GM12878 (cell line): ENCODE results near the gene CHRM4. TPM values are rescaled to one million over a fixed set of nuclear protein-coding genes. Genes with fewer than 3 reads are reported as not detected.

ENCODE experiments used
- ATAC-seq: fragments of 200-7000 bp; cut with Tn5 transposase; 3 replicates; pipeline ENCODE4 v1.9.1; 2020; ENCODE audit warnings: mild to moderate bottlenecking, moderate library complexity
- BruUV-seq: library from RNA; stranded (reverse); fragments of 400-500 nt; replicated peaks from 2 replicates; lab custom pipeline; 2021; lab: Mats Ljungman, UMichigan
- CTCF ChIA-PET: fragments of 300-600 bp; sonication (Branson Sonifier 250); formaldehyde crosslinking; extraction: SDS; loops from one replicate; lab custom pipeline; 2021; ENCODE audit warnings: inconsistent platforms; lab: Yijun Ruan, JAX
- POLR2A ChIA-PET: fragments of 350-600 bp; formaldehyde crosslinking; extraction: SDS; loops from one replicate; lab custom pipeline; 2021; ENCODE audit warnings: inconsistent platforms; lab: Charles Lee
- RAD21 ChIA-PET: fragments of 300-600 bp; sonication (Branson Sonifier 250); formaldehyde crosslinking; loops from one replicate; lab custom pipeline; 2023; ENCODE audit warnings: antibody characterized with exemption; ENCODE audit not compliant: unreplicated experiment; lab: Charles Lee
- SMC1A ChIA-PET: fragments of 300-600 bp; sonication (Branson Sonifier 250); formaldehyde crosslinking; loops from one replicate; lab custom pipeline; 2023; ENCODE audit not compliant: unreplicated experiment, uncharacterized antibody; lab: Charles Lee
- DNase-seq: peaks from one replicate; pipeline ENCODE4 v3.0.0-alpha.2; 2011; ENCODE audit warnings: low read depth, low spot score
- FAIRE-seq: peaks from 3 replicates; lab custom pipeline; 2011; peaks lifted over from hg19 to GRCh38; lab: Jason Lieb, UNC
- H2AFZ ChIP-seq: 2 replicates; pipeline ENCODE4 v1.6.0; 2011; ENCODE audit warnings: low read depth, low read length, control low read depth; ENCODE audit not compliant: control insufficient read depth
- H3K27ac ChIP-seq: 2 replicates; pipeline ENCODE4 v1.5.1; 2011; ENCODE audit warnings: control low read depth; ENCODE audit not compliant: control insufficient read depth, insufficient read depth
- H3K27me3 ChIP-seq, 2 experiments: replicated peaks in 1 of 2; 2 replicates each; pipeline versions ENCODE4 v1.6.0 to v1.6.1; 2011; ENCODE audit warnings: low read length in 1 of 2; ENCODE audit not compliant: control insufficient read depth in 2 of 2, insufficient read depth in 2 of 2
- H3K36me3 ChIP-seq, 2 experiments: 2 replicates each; pipeline ENCODE4 v1.5.1; 2011; ENCODE audit warnings: low read length in 1 of 2; ENCODE audit not compliant: control insufficient read depth in 2 of 2, insufficient read depth in 2 of 2
- H3K4me1 ChIP-seq: 2 replicates; pipeline ENCODE4 v1.6.1; 2011; ENCODE audit warnings: mild to moderate bottlenecking, low read length, moderate library complexity, mixed read lengths; ENCODE audit not compliant: control insufficient read depth, insufficient read depth
- H3K4me2 ChIP-seq: 2 replicates; pipeline ENCODE4 v1.6.0; 2011; ENCODE audit warnings: control low read depth; ENCODE audit not compliant: control insufficient read depth, insufficient read depth
- H3K4me3 ChIP-seq: fragments of 200-600 bp; sonication (generic); 2 replicates; pipeline ENCODE4 v1.5.1; 2016
- H3K79me2 ChIP-seq: 2 replicates; pipeline ENCODE4 v1.6.0; 2011; ENCODE audit warnings: low read length; ENCODE audit not compliant: control insufficient read depth, insufficient read depth
- H3K9ac ChIP-seq: 2 replicates; pipeline ENCODE4 v1.8.0; 2011; ENCODE audit warnings: low read length, control low read depth, mixed read lengths; ENCODE audit not compliant: control insufficient read depth, insufficient read depth
- H3K9me3 ChIP-seq: replicated peaks from 3 replicates; pipeline ENCODE4 v1.5.1; 2011; ENCODE audit warnings: mild to moderate bottlenecking, low read length; ENCODE audit not compliant: control insufficient read depth, insufficient read depth
- H4K20me1 ChIP-seq: 2 replicates; pipeline ENCODE4 v1.6.0; 2011; ENCODE audit not compliant: control insufficient read depth, insufficient read depth
- CBX3 ChIP-seq: fragments of 200-600 bp; sonication (generic); IDR thresholded peaks from 2 replicates; pipeline ENCODE4 v1.6.1; 2016; ENCODE audit warnings: low read depth, borderline replicate concordance
- EED ChIP-seq: sonication (generic); IDR thresholded peaks from 2 replicates; pipeline ENCODE4 v1.6.1; 2016; ENCODE audit warnings: antibody characterized with exemption, low read depth
- IKZF2 ChIP-seq, 2 experiments: fragments of 450-650 bp; IDR thresholded peaks; 2 replicates each; pipeline ENCODE4 v1.6.1; 2017; ENCODE audit warnings: mild to moderate bottlenecking in 2 of 2, moderate library complexity in 2 of 2
- IRF3 ChIP-seq: fragments of 450-650 bp; IDR thresholded peaks from 2 replicates; pipeline ENCODE4 v1.6.1; 2014; ENCODE audit warnings: mild to moderate bottlenecking
- IRF4 ChIP-seq: IDR thresholded peaks from 2 replicates; pipeline ENCODE4 v1.6.1; 2011; ENCODE audit warnings: low read depth, low read length
- JUNB ChIP-seq: IDR thresholded peaks from 2 replicates; pipeline ENCODE4 v1.6.1; 2016; ENCODE audit warnings: antibody characterized with exemption, mild to moderate bottlenecking
- MYB ChIP-seq: fragments of 150-350 bp; IDR thresholded peaks from 2 replicates; pipeline ENCODE4 v1.6.1; 2014; ENCODE audit warnings: mild to moderate bottlenecking, low read depth, low read length, borderline replicate concordance
- NR2C1 ChIP-seq: fragments of 450-650 bp; IDR thresholded peaks from 2 replicates; pipeline ENCODE4 v1.6.1; 2017; ENCODE audit warnings: antibody characterized with exemption, mild to moderate bottlenecking, moderate library complexity
- PML ChIP-seq: IDR thresholded peaks from 2 replicates; pipeline ENCODE4 v1.6.1; 2012; ENCODE audit warnings: low read length, inconsistent platforms
- POLR2AphosphoS5 ChIP-seq: IDR thresholded peaks from 2 replicates; pipeline ENCODE4 v1.6.1; 2011; ENCODE audit warnings: mild to moderate bottlenecking, low read length, inconsistent platforms
- RAD21 ChIP-seq: IDR thresholded peaks from 2 replicates; pipeline ENCODE4 v1.6.1; 2011; ENCODE audit warnings: mild to moderate bottlenecking, low read depth, low read length, moderate library complexity; ENCODE audit not compliant: insufficient read depth
- RAD51 ChIP-seq: fragments of 450-650 bp; IDR thresholded peaks from 2 replicates; pipeline ENCODE4 v1.6.1; 2016; ENCODE audit warnings: moderate library complexity, mild to moderate bottlenecking, inconsistent platforms
- RBBP5 ChIP-seq: fragments of 200-600 bp; sonication (generic); conservative IDR thresholded peaks from 2 replicates; pipeline ENCODE4 v1.6.1; 2016
- SMAD1 ChIP-seq: fragments of 450-650 bp; IDR thresholded peaks from 2 replicates; pipeline ENCODE4 v1.6.1; 2018; ENCODE audit warnings: mild to moderate bottlenecking, low read depth; ENCODE audit not compliant: partially characterized antibody
- SMC3 ChIP-seq: IDR thresholded peaks from 2 replicates; pipeline ENCODE4 v1.6.1; 2011; ENCODE audit warnings: low read length, improper control_type of control experiment, borderline replicate concordance
- SREBF1 ChIP-seq: IDR thresholded peaks from 2 replicates; pipeline ENCODE4 v1.6.1; 2012; ENCODE audit warnings: mild to moderate bottlenecking, low read length
- USF1 ChIP-seq: IDR thresholded peaks from 2 replicates; pipeline ENCODE4 v1.6.1; 2011; ENCODE audit warnings: borderline replicate concordance, low read depth, mild to moderate bottlenecking, moderate library complexity, mixed read lengths, low read length; ENCODE audit not compliant: insufficient read depth; ENCODE audit errors: extremely low read length
- YBX1 ChIP-seq: fragments of 450-650 bp; IDR thresholded peaks from 2 replicates; pipeline ENCODE4 v1.6.1; 2016; ENCODE audit warnings: antibody characterized with exemption
- ZBED1 ChIP-seq: IDR thresholded peaks from 2 replicates; pipeline ENCODE4 v1.6.1; 2016; ENCODE audit warnings: borderline replicate concordance
- ZBTB11 ChIP-seq: fragments of 450-650 bp; formaldehyde crosslinking; IDR thresholded peaks from 2 replicates; pipeline ENCODE4 v1.5.0; 2022; ENCODE audit warnings: mild to moderate bottlenecking, missing genetic modification characterization
- ZNF384 ChIP-seq: IDR thresholded peaks from 2 replicates; pipeline ENCODE4 v1.6.1; 2012; ENCODE audit warnings: low read depth, mild to moderate bottlenecking, low read length, improper control_type of control experiment, borderline replicate concordance
- WGBS: methylation state at CpG from one replicate; pipeline ENCODE4 v1.1.6; 2016; ENCODE audit warnings: low lambda C conversion rate; ENCODE audit not compliant: insufficient replicate concordance, insufficient coverage; ENCODE audit errors: missing lambda C conversion rate; 5-methylcytosine and 5-hydroxymethylcytosine counted together
- in situ Hi-C: fragments of 300-500 bp; cut with MboI; formaldehyde crosslinking; loops from 9 replicates; pipeline ENCODE4 v1.14.3; 2018; ENCODE audit warnings: mixed read lengths
- intact Hi-C: fragments of 100-400 bp; cut with micrococcal nuclease; formaldehyde crosslinking; loops from one replicate; pipeline ENCODE4 v1.14.2; 2022; ENCODE audit not compliant: unreplicated experiment
- polyA plus RNA-seq, 11 experiments: library from polyadenylated mRNA; depleted of rRNA in 4 of 11; unstranded in 6 of 11; stranded (reverse) in 5 of 11; fragments of >200 nt; fragmentation: Nextera tagmentation in 4 of 11; fragmentation: Illumina TruSeq in 1 of 11; extraction: Ambion mirVana in 4 of 11; extraction: Trizol in 1 of 11; gene quantifications; 1 replicate in 1 of 11; 2 replicates in 10 of 11; pipeline versions ENCODE4 v1.2.1 to v1.2.3, GENCODE V29; 2011 to 2016; ENCODE audit warnings: inconsistent platforms in 2 of 11, missing spikeins in 2 of 11, low read depth in 1 of 11
- total RNA-seq, 4 experiments: library from RNA; depleted of rRNA in 3 of 4; stranded (reverse); fragments of >200 nt in 3 of 4; fragmentation: Illumina TruSeq in 1 of 4; extraction: Trizol in 1 of 4; gene quantifications; 2 replicates each; pipeline versions ENCODE4 v1.2.1 to v1.2.3, GENCODE V29; 2013 to 2021

The CHRM4 gene
- total and polyA plus RNA-seq, 10 of the 15 experiments (the other 5 are each of a cell fraction or from before 2014, with no cell fraction given), result 0.12 to 0.23 (median 0.13) TPM; not detected in 7

- no TSS peak for BruUV-seq
- RAD21 ChIA-PET, result interaction anchor here (1.0 to 2.3 kb wide), 4 partner anchors 14 to 152 kb away, joined by 3 to 11 read pairs (median 6); no protein-coding TSS in a partner anchor
- CTCF ChIA-PET, result interaction anchor here (1.0 to 15.2 kb wide), 5 partner anchors 14 to 58 kb away, joined by 3 to 423 read pairs (median 4); partner anchors contain the start of gene DGKZ
- no peak overlapping the region for H3K4me2 ChIP-seq
- DNase-seq, result no peak
- SMC1A ChIA-PET, result interaction anchor here (0.8 to 5.5 kb wide), 2 partner anchors 18 to 121 kb away, joined by 3 to 32 read pairs; no protein-coding TSS in a partner anchor
- ATAC-seq, result peak; percentile 88
- peak; percentile 69 for FAIRE-seq
- in situ Hi-C loops (no loop called here), intact Hi-C loops (loop anchor here (5.0 kb wide), 1 partner anchor 132 kb away; no protein-coding TSS in a partner anchor)
- H4K20me1 ChIP-seq, result no peaks in the 10 kb centered on the region
- 60% methylated on average over 25 of the region's 25 CpGs for WGBS
- no peak overlapping the region for H2AFZ ChIP-seq
- POLR2A ChIA-PET, result no interaction called here
- no peaks in the 10 kb centered on the region; the same call in 1 of the 2 replicates for H3K79me2 ChIP-seq
- no peak overlapping the region for H3K9ac ChIP-seq
- peaks cover 9 to 28% of the 10 kb centered on the region in 2 experiments; a peak in 3 of 4 replicates for H3K36me3 ChIP-seq
- no peaks in the 10 kb centered on the region for H3K4me1 ChIP-seq
- no peaks in the 10 kb centered on the region for H3K9me3 ChIP-seq
- no peaks in the 10 kb centered on the region for H3K27me3 ChIP-seq
- H3K27ac ChIP-seq, result no peak overlapping the region
- no peak overlapping the region for H3K4me3 ChIP-seq
- TF ChIP-seq SMC3 (peak; percentile 51; the same call in 1 of the 2 replicates), USF1 (no peak), CBX3 (no peak), JUNB (no peak), NR2C1 (no peak), RBBP5 (no peak), IRF3 (no peak), RAD51 (no peak), MYB (no peak), IKZF2 (IDR thresholded peaks at IDR 0.05) (no peak), PML (no peak), SMAD1 (no peak), YBX1 (no peak), ZBTB11 (CRISPR knock-in tag) (no peak), SREBF1 (no peak), ZBED1 (no peak), EED (0 out of 2 replicates have a peak, but pooled peaks have one; percentile 22), ZNF384 (no peak), IRF4 (0 out of 2 replicates have a peak, but pooled peaks have one; percentile 19), RAD21 (peak; percentile 59), POLR2AphosphoS5 (0 out of 2 replicates have a peak, but pooled peaks have one; percentile 14)
These were observed 22.0 kb downstream of the CHRM4 start for GRCh38 chr11:46369458-46370152.
